IMR-90 (cell line): Measurements from ENCODE around the gene CDK7. TPM values are rescaled to one million over a fixed set of nuclear protein-coding genes. Genes with fewer than 3 reads are reported as not detected.

Experiments
- ATAC-seq: fragments of 200-7000 bp; cut with Tn5 transposase; 2 replicates; pipeline ENCODE4 v1.9.1; 2020; ENCODE audit warnings: low read depth, mild to moderate bottlenecking, moderate library complexity
- BruUV-seq: library from RNA; stranded (reverse); fragments of 400-500 nt; replicated peaks from 2 replicates; lab custom pipeline; 2021; lab: Mats Ljungman, UMichigan
- CTCF ChIA-PET: fragments of 300-600 bp; formaldehyde crosslinking; extraction: SDS; loops from one replicate; lab custom pipeline; 2021; ENCODE audit warnings: antibody characterized with exemption; lab: Yijun Ruan, JAX
- POLR2A ChIA-PET: fragments of 300-600 bp; sonication (Branson Sonifier 250); formaldehyde crosslinking; loops from one replicate; lab custom pipeline; 2022; ENCODE audit warnings: antibody characterized with exemption; ENCODE audit not compliant: unreplicated experiment; lab: Charles Lee
- DNase-seq: peaks from one replicate; pipeline ENCODE4 v3.0.0; 2013
- H2AFZ ChIP-seq: replicated peaks from 2 replicates; pipeline ENCODE3; 2013; ENCODE audit warnings: low read length, mild to moderate bottlenecking; ENCODE audit not compliant: poor library complexity
- H2AK5ac ChIP-seq: 2 replicates; pipeline ENCODE4 v1.6.1; 2013; ENCODE audit warnings: low read depth, low read length, inconsistent platforms
- H2AK9ac ChIP-seq: replicated peaks from 2 replicates; pipeline ENCODE3; 2013; ENCODE audit warnings: mild to moderate bottlenecking, low read depth, low read length, moderate library complexity; ENCODE audit not compliant: poor library complexity
- H2BK120ac ChIP-seq: 2 replicates; pipeline ENCODE4 v1.6.1; 2013; ENCODE audit warnings: low read depth, low read length, inconsistent platforms
- H2BK15ac ChIP-seq: 3 replicates; pipeline ENCODE4 v1.6.1; 2013; ENCODE audit warnings: low read depth, low read length, inconsistent platforms
- H2BK20ac ChIP-seq: 2 replicates; pipeline ENCODE4 v1.6.1; 2013; ENCODE audit warnings: low read depth, mild to moderate bottlenecking, inconsistent platforms, low read length, moderate library complexity
- H2BK5ac ChIP-seq: 2 replicates; pipeline ENCODE4 v1.6.1; 2013; ENCODE audit warnings: mild to moderate bottlenecking, low read depth, low read length, inconsistent platforms; ENCODE audit not compliant: poor library complexity, severe bottlenecking
- H3K14ac ChIP-seq: replicated peaks from 2 replicates; pipeline ENCODE4 v1.6.1; 2013; ENCODE audit warnings: low read depth, low read length, inconsistent platforms
- H3K18ac ChIP-seq: 2 replicates; pipeline ENCODE4 v1.6.1; 2013; ENCODE audit warnings: low read depth, low read length, control low read depth
- H3K23ac ChIP-seq: 2 replicates; pipeline ENCODE4 v1.6.1; 2013; ENCODE audit warnings: low read depth, low read length, inconsistent platforms
- H3K27ac ChIP-seq: 2 replicates; pipeline ENCODE4 v1.5.1; 2013; ENCODE audit warnings: mild to moderate bottlenecking, control low read depth, low read length; ENCODE audit not compliant: insufficient read depth
- H3K27me3 ChIP-seq: 2 replicates; pipeline ENCODE4 v1.6.1; 2013; ENCODE audit warnings: low read length; ENCODE audit not compliant: control insufficient read depth, insufficient read depth
- H3K36me3 ChIP-seq: 2 replicates; pipeline ENCODE4 v1.6.1; 2013; ENCODE audit warnings: low read length, mixed read lengths; ENCODE audit not compliant: control insufficient read depth, insufficient read depth
- H3K4ac ChIP-seq: 2 replicates; pipeline ENCODE4 v1.6.1; 2013; ENCODE audit warnings: low read depth, low read length, inconsistent platforms
- H3K4me1 ChIP-seq: 2 replicates; pipeline ENCODE4 v1.6.1; 2013; ENCODE audit warnings: low read length, mixed read lengths; ENCODE audit not compliant: control insufficient read depth, insufficient read depth
- H3K4me2 ChIP-seq: 2 replicates; pipeline ENCODE4 v1.6.1; 2013; ENCODE audit warnings: low read depth, mild to moderate bottlenecking, control low read depth, low read length, moderate library complexity
- H3K4me3 ChIP-seq: 2 replicates; pipeline ENCODE4 v1.5.1; 2013; ENCODE audit warnings: low read depth, mild to moderate bottlenecking, control low read depth, low read length, moderate library complexity; ENCODE audit not compliant: insufficient read depth
- H3K56ac ChIP-seq: 2 replicates; pipeline ENCODE4 v1.6.1; 2013; ENCODE audit warnings: low read length, inconsistent platforms; ENCODE audit not compliant: insufficient read depth; ENCODE audit errors: extremely low read depth
- H3K79me1 ChIP-seq, 2 experiments: 2 replicates each; pipeline ENCODE4 v1.6.1; 2013; ENCODE audit warnings: low read length in 2 of 2, inconsistent platforms in 1 of 2, low read depth in 1 of 2
- H3K9ac ChIP-seq: 2 replicates; pipeline ENCODE4 v1.6.1; 2013; ENCODE audit warnings: low read depth, low read length, control low read depth
- H3K9me1 ChIP-seq: 2 replicates; pipeline ENCODE4 v1.6.1; 2013; ENCODE audit warnings: low read length, inconsistent platforms; ENCODE audit not compliant: insufficient read depth
- H3K9me3 ChIP-seq: 2 replicates; pipeline ENCODE4 v1.6.1; 2013; ENCODE audit warnings: low read length; ENCODE audit not compliant: control insufficient read depth, insufficient read depth
- H4K20me1 ChIP-seq: 2 replicates; pipeline ENCODE4 v1.6.1; 2013; ENCODE audit warnings: low read length, inconsistent platforms; ENCODE audit not compliant: insufficient read depth
- H4K5ac ChIP-seq: 2 replicates; pipeline ENCODE4 v1.6.1; 2013; ENCODE audit warnings: mild to moderate bottlenecking, low read depth, low read length, control low read depth
- H4K8ac ChIP-seq, 2 experiments: 2 replicates each; pipeline ENCODE4 v1.6.1; 2013; ENCODE audit warnings: low read depth in 2 of 2, low read length in 2 of 2, control low read depth in 1 of 2, inconsistent platforms in 1 of 2
- H4K91ac ChIP-seq: 2 replicates; pipeline ENCODE4 v1.6.1; 2013; ENCODE audit warnings: low read depth, low read length, inconsistent platforms; ENCODE audit not compliant: insufficient read depth
- BHLHE40 ChIP-seq: fragments of 150-350 bp; IDR thresholded peaks from 2 replicates; pipeline ENCODE4 v1.6.1; 2016; ENCODE audit warnings: mild to moderate bottlenecking, low read depth, low read length
- CEBPB ChIP-seq: IDR thresholded peaks from 2 replicates; pipeline ENCODE4 v1.6.1; 2012; ENCODE audit warnings: low read depth, low read length, improper control_type of control experiment
- CHD1 ChIP-seq: IDR thresholded peaks from 2 replicates; pipeline ENCODE4 v1.6.1; 2012; ENCODE audit warnings: low read depth, low read length, improper control_type of control experiment
- CTCF ChIP-seq: conservative IDR thresholded peaks from 2 replicates; pipeline ENCODE4 v1.5.1; 2012; ENCODE audit warnings: mild to moderate bottlenecking, low read depth, low read length, improper control_type of control experiment
- FOS ChIP-seq: fragments of 150-350 bp; IDR thresholded peaks from 2 replicates; pipeline ENCODE4 v1.6.1; 2016; ENCODE audit warnings: low read depth, low read length
- MAFK ChIP-seq: IDR thresholded peaks from 2 replicates; pipeline ENCODE4 v1.6.1; 2012; ENCODE audit warnings: low read depth, low read length, improper control_type of control experiment
- MAZ ChIP-seq: IDR thresholded peaks from 2 replicates; pipeline ENCODE4 v1.6.1; 2012; ENCODE audit warnings: low read depth, mild to moderate bottlenecking, low read length, improper control_type of control experiment, moderate library complexity, borderline replicate concordance
- MXI1 ChIP-seq: IDR thresholded peaks from 2 replicates; pipeline ENCODE4 v1.6.1; 2012; ENCODE audit warnings: low read depth, mild to moderate bottlenecking, low read length, moderate library complexity, borderline replicate concordance
- NFE2L2 ChIP-seq: fragments of 150-350 bp; IDR thresholded peaks from 2 replicates; pipeline ENCODE4 v1.6.1; 2016; ENCODE audit warnings: low read depth, mild to moderate bottlenecking, low read length
- POLR2A ChIP-seq: IDR thresholded peaks from 2 replicates; pipeline ENCODE4 v1.6.1; 2012; ENCODE audit warnings: mild to moderate bottlenecking, low read depth, low read length
- RAD21 ChIP-seq: IDR thresholded peaks from 2 replicates; pipeline ENCODE4 v1.6.1; 2012; ENCODE audit warnings: low read length, improper control_type of control experiment
- RCOR1 ChIP-seq: IDR thresholded peaks from 2 replicates; pipeline ENCODE4 v1.6.1; 2012; ENCODE audit warnings: mild to moderate bottlenecking, low read length, improper control_type of control experiment; ENCODE audit not compliant: insufficient replicate concordance
- RFX5 ChIP-seq: IDR thresholded peaks from 2 replicates; pipeline ENCODE4 v1.8.0; 2012; ENCODE audit warnings: low read depth, mild to moderate bottlenecking, low read length, moderate library complexity
- SMC3 ChIP-seq: fragments of 150-350 bp; IDR thresholded peaks from 2 replicates; pipeline ENCODE4 v1.6.1; 2016; ENCODE audit warnings: low read depth, mild to moderate bottlenecking, antibody characterized with exemption, low read length, moderate library complexity
- USF2 ChIP-seq: fragments of 150-350 bp; IDR thresholded peaks from 2 replicates; pipeline ENCODE4 v1.6.1; 2017; ENCODE audit warnings: mild to moderate bottlenecking, antibody characterized with exemption, low read length, low read depth
- WGBS, 2 experiments: methylation state at CpG; one replicate each; pipeline versions ENCODE4 v1.1.5 to v1.1.7; 2013; ENCODE audit warnings: missing lambda C conversion rate in 2 of 2; ENCODE audit not compliant: insufficient read length in 1 of 2; ENCODE audit errors: extremely low coverage in 2 of 2; 5-methylcytosine and 5-hydroxymethylcytosine counted together
- dilution Hi-C: fragments of 300-500 bp; cut with HindIII; formaldehyde crosslinking; loops from one replicate; pipeline ENCODE4 v1.14.3; 2018; ENCODE audit warnings: low sequenced_read_pairs; ENCODE audit not compliant: unreplicated experiment
- in situ Hi-C: fragments of 300-500 bp; cut with MboI; formaldehyde crosslinking; loops from 3 replicates; pipeline ENCODE4 v1.14.3; 2019; ENCODE audit warnings: low sequenced_read_pairs, inconsistent platforms, mixed read lengths
- intact Hi-C: fragments of 100-400 bp; cut with micrococcal nuclease; formaldehyde crosslinking; loops from 2 replicates; pipeline ENCODE4 v1.10.0; 2022
- polyA plus RNA-seq, 3 experiments: library from polyadenylated mRNA; depleted of rRNA; stranded (reverse); fragments of >200 nt; gene quantifications; 2 replicates each; pipeline ENCODE4 v1.2.3, GENCODE V29; 2012; ENCODE audit warnings: low replicate concordance in 1 of 3
- total RNA-seq: library from RNA; depleted of rRNA; stranded (reverse); fragments of >200 nt; gene quantifications from 2 replicates; pipeline ENCODE4 v1.2.3, GENCODE V29; 2012
- TF ChIP-seq, protein P1 (sequence below): fragments of 150-350 bp; IDR thresholded peaks from 2 replicates; pipeline ENCODE4 v1.6.1; 2016; ENCODE audit warnings: low read depth, mild to moderate bottlenecking, low read length, moderate library complexity, borderline replicate concordance

Gene CDK7
- total and polyA plus RNA-seq, 2 of the 4 experiments (the other 2 are of a cell fraction), result 59.8 to 65.6 TPM

DNA sequence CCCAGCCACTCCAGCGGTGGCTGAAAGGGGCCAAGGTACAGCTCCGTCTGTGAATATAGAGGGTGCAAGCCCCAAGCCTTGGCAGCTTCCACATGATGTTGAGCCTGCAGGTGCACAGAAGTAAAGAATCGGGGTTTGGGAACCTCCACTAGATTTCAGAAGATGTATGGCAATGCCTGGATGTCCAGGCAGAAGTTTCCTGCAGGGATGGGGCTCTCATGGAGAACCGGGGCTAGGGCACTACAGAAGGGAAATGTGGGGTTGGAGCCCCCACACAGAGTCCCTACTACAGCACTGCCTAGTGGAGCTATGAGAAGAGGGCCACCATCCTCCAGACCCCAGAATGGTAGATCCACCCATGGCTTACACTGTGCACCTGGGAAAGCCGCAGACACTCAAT, 74.7 kb downstream of the CDK7 start:
- no peaks in the 10 kb centered on the region for H3K27me3 ChIP-seq
- CTCF ChIA-PET, result no interaction called here
- intact Hi-C loops (no loop called here), in situ Hi-C loops (no loop called here), dilution Hi-C loops (no loop called here)
- no peak overlapping the region for H3K23ac ChIP-seq
- no peak overlapping the region for H4K5ac ChIP-seq
- H2AK9ac ChIP-seq, result no peak overlapping the region
- no peak overlapping the region for H3K4me3 ChIP-seq
- H2AK5ac ChIP-seq, result no peak overlapping the region
- H3K4me1 ChIP-seq, result no peaks in the 10 kb centered on the region
- no peak overlapping the region for H3K4ac ChIP-seq
- no peak overlapping the region for H4K91ac ChIP-seq
- no peak overlapping the region for H2BK5ac ChIP-seq
- no peak overlapping the region for H4K8ac ChIP-seq
- 100% methylated on average over 1 of the region's 5 CpGs; no CpG with 5 or more reads in 1 of the 2 experiments for WGBS, 2 experiments
- no peak for TF ChIP-seq CEBPB
- no peak for TF ChIP-seq MAFK
- TF ChIP-seq NFE2L2, result no peak
- TF ChIP-seq BHLHE40, result no peak
- TF ChIP-seq POLR2A, result no peak
- TF ChIP-seq SMC3, result no peak
- no peak for TF ChIP-seq RFX5
- no peak for TF ChIP-seq FOS
- TF ChIP-seq USF2, result no peak
- TF ChIP-seq, protein P1, sequence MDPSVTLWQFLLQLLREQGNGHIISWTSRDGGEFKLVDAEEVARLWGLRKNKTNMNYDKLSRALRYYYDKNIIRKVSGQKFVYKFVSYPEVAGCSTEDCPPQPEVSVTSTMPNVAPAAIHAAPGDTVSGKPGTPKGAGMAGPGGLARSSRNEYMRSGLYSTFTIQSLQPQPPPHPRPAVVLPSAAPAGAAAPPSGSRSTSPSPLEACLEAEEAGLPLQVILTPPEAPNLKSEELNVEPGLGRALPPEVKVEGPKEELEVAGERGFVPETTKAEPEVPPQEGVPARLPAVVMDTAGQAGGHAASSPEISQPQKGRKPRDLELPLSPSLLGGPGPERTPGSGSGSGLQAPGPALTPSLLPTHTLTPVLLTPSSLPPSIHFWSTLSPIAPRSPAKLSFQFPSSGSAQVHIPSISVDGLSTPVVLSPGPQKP, result no peak
- TF ChIP-seq RCOR1, result no peak
- TF ChIP-seq MXI1, result no peak
- TF ChIP-seq CTCF, result no peak
- no peak for TF ChIP-seq RAD21
- no peak for TF ChIP-seq MAZ
- no peak for TF ChIP-seq CHD1
- H3K27ac ChIP-seq, result no peak overlapping the region
- H3K9me3 ChIP-seq, result no peaks in the 10 kb centered on the region
- POLR2A ChIA-PET, result no interaction called here
- H3K9me1 ChIP-seq, result no peaks in the 10 kb centered on the region
- H3K9ac ChIP-seq, result no peak overlapping the region
- no TSS peak for BruUV-seq
- DNase-seq, result no peak
- H3K79me1 ChIP-seq, result no peaks in the 10 kb centered on the region
- no peak overlapping the region for H2BK20ac ChIP-seq
- H4K20me1 ChIP-seq, result no peaks in the 10 kb centered on the region
- no peaks in the 10 kb centered on the region for H3K36me3 ChIP-seq
- no peak overlapping the region for H3K18ac ChIP-seq
- H2BK15ac ChIP-seq, result no peak overlapping the region
- H3K14ac ChIP-seq, result no peak overlapping the region
- no peak overlapping the region for H3K56ac ChIP-seq
- H3K4me2 ChIP-seq, result no peak overlapping the region
- no peak for ATAC-seq
- H2AFZ ChIP-seq, result no peak overlapping the region
- H2BK120ac ChIP-seq, result no peak overlapping the region
